ENCODE measurements around the gene MOV10.

GRCh38 chr1:112688781-112689193, 14.3 kb downstream of the MOV10 start:
- no peak for TF ChIP-seq CTCF (IDR thresholded peaks at IDR 0.05)
- TF ChIP-seq EP300 (IDR thresholded peaks at IDR 0.05), result no peak
- no peak for TF ChIP-seq POLR2AphosphoS5 (IDR thresholded peaks at IDR 0.05)
- no peak for TF ChIP-seq POLR2A (IDR thresholded peaks at IDR 0.05)
